MM.1S (cell line): ENCODE results near the gene SS18L1.

Source experiments
- EZH2 ChIP-seq: fragments of 300-600 bp; sonication (generic); optimal IDR thresholded peaks from 2 replicates; pipeline ENCODE3; 2017; ENCODE audit warnings: low read depth, mild to moderate bottlenecking, antibody characterized with exemption, low read length, mixed read lengths
- EZH2phosphoT487 ChIP-seq: fragments of 300-600 bp; sonication (generic); IDR thresholded peaks from 2 replicates; pipeline ENCODE4 v1.6.1; 2018; ENCODE audit warnings: antibody characterized with exemption, low read length
- TF ChIP-seq, protein P1 (sequence below): fragments of 300-600 bp; sonication (generic); IDR thresholded peaks from 2 replicates; pipeline ENCODE4 v1.5.1; 2016; ENCODE audit warnings: antibody characterized with exemption, low read length, mixed read lengths

DNA sequence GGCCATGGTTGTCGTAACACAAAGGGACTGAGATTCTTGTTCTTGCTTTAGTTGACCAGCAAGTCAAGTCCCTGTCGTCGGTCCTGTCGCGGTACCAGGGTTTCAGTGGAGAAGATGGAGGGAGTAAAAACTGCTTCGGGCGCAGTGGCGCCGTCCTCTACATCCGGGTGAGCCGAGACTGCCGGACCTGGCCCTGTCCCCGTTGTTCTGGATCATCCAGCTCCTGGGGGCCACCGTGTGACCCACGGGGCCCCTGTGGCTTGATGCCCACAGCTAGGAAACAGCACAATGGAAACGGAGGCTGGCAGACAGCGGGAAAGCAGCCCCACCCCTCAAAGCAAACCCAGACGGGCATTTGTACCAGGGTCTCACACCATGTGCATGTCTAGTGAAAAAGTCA lies 54.2 kb downstream of the SS18L1 start:
- TF ChIP-seq, protein P1, sequence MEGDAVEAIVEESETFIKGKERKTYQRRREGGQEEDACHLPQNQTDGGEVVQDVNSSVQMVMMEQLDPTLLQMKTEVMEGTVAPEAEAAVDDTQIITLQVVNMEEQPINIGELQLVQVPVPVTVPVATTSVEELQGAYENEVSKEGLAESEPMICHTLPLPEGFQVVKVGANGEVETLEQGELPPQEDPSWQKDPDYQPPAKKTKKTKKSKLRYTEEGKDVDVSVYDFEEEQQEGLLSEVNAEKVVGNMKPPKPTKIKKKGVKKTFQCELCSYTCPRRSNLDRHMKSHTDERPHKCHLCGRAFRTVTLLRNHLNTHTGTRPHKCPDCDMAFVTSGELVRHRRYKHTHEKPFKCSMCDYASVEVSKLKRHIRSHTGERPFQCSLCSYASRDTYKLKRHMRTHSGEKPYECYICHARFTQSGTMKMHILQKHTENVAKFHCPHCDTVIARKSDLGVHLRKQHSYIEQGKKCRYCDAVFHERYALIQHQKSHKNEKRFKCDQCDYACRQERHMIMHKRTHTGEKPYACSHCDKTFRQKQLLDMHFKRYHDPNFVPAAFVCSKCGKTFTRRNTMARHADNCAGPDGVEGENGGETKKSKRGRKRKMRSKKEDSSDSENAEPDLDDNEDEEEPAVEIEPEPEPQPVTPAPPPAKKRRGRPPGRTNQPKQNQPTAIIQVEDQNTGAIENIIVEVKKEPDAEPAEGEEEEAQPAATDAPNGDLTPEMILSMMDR: no peak
- TF ChIP-seq EZH2 (no peak), EZH2phosphoT487 (no peak)
